Panc1 (cell line): ENCODE results near the gene MAP3K12. TPM values are rescaled to one million over a fixed set of nuclear protein-coding genes. Genes with fewer than 3 reads are reported as not detected.

Experiments
- ATAC-seq: fragments of 200-7000 bp; cut with Tn5 transposase; 2 replicates; pipeline ENCODE4 v1.9.1; 2020; ENCODE audit warnings: mild to moderate bottlenecking, moderate library complexity
- BruUV-seq: library from RNA; stranded (reverse); fragments of 400-500 nt; replicated peaks from 2 replicates; lab custom pipeline; 2021; lab: Mats Ljungman, UMichigan
- CTCF ChIA-PET: fragments of 300-600 bp; sonication (Branson Sonifier 250); formaldehyde crosslinking; loops from one replicate; lab custom pipeline; 2022; ENCODE audit warnings: antibody characterized with exemption; lab: Charles Lee
- POLR2A ChIA-PET: fragments of 300-600 bp; sonication (Branson Sonifier 250); formaldehyde crosslinking; loops from one replicate; lab custom pipeline; 2022; ENCODE audit warnings: antibody characterized with exemption; lab: Charles Lee
- DNase-seq: peaks from one replicate; pipeline ENCODE4 v3.0.0-alpha.2; 2010; ENCODE audit warnings: low read depth, low spot score
- H3K27ac ChIP-seq: 2 replicates; pipeline ENCODE4 v1.5.1; 2011; ENCODE audit warnings: mild to moderate bottlenecking, low read length, inconsistent platforms
- H3K27me3 ChIP-seq: fragments of 200-500 bp; sonication (Bioruptor generic); 2 replicates; pipeline ENCODE4 v1.6.0; 2014; ENCODE audit warnings: low read length, inconsistent platforms; ENCODE audit not compliant: control insufficient read depth, insufficient read depth
- H3K36me3 ChIP-seq: fragments of 200-500 bp; sonication (Bioruptor generic); 2 replicates; pipeline ENCODE4 v1.5.1; 2014; ENCODE audit warnings: inconsistent platforms, mild to moderate bottlenecking, low read length, moderate library complexity; ENCODE audit not compliant: control insufficient read depth, insufficient read depth
- H3K4me1 ChIP-seq: 2 replicates; pipeline ENCODE4 v1.5.1; 2011; ENCODE audit warnings: inconsistent platforms, mild to moderate bottlenecking, low read length, moderate library complexity; ENCODE audit not compliant: control insufficient read depth, insufficient read depth
- H3K4me3 ChIP-seq, 2 experiments: 2 replicates each; pipeline ENCODE4 v1.5.1; 2011 to 2012; ENCODE audit warnings: low read depth in 2 of 2, low read length in 2 of 2, mild to moderate bottlenecking in 2 of 2, inconsistent platforms in 1 of 2, moderate library complexity in 1 of 2
- H3K9me3 ChIP-seq: fragments of 200-500 bp; sonication (Bioruptor generic); 2 replicates; pipeline ENCODE4 v1.5.1; 2014; ENCODE audit warnings: low read depth, mild to moderate bottlenecking, inconsistent platforms, low read length, moderate library complexity; ENCODE audit not compliant: control insufficient read depth, insufficient read depth
- CTCF ChIP-seq: fragments of 450-650 bp; IDR thresholded peaks from 2 replicates; pipeline ENCODE4 v1.5.1; 2017; ENCODE audit warnings: mild to moderate bottlenecking
- POLR2AphosphoS5 ChIP-seq: IDR thresholded peaks from 2 replicates; pipeline ENCODE4 v1.6.1; 2012; ENCODE audit warnings: mild to moderate bottlenecking, low read depth, low read length, moderate library complexity
- REST ChIP-seq, 2 experiments: IDR thresholded peaks; 2 replicates each; pipeline ENCODE4 v1.6.1; 2011 to 2012; ENCODE audit warnings: low read depth in 2 of 2, control low read depth in 1 of 2, low read length in 1 of 2, mild to moderate bottlenecking in 1 of 2, moderate library complexity in 1 of 2; ENCODE audit not compliant: insufficient read depth in 1 of 2
- SIN3A ChIP-seq: IDR thresholded peaks from 2 replicates; pipeline ENCODE4 v1.6.1; 2012; ENCODE audit warnings: low read depth, mild to moderate bottlenecking, low read length, moderate library complexity, borderline replicate concordance; ENCODE audit not compliant: insufficient read depth
- TCF7L2 ChIP-seq: IDR thresholded peaks from 2 replicates; pipeline ENCODE4 v1.6.1; 2011; ENCODE audit warnings: mild to moderate bottlenecking, low read depth, low read length, inconsistent platforms
- in situ Hi-C: cut with HindIII; loops from 2 replicates; pipeline ENCODE4 v1.10.0; 2016; ENCODE audit warnings: low sequenced_read_pairs, low pct_unique_long_range_greater_than_20kb
- intact Hi-C: fragments of 100-400 bp; cut with micrococcal nuclease; formaldehyde crosslinking; loops from one replicate; pipeline ENCODE4 v1.10.0; 2022; ENCODE audit not compliant: unreplicated experiment
- total RNA-seq: library from RNA; stranded (reverse); gene quantifications from one replicate; pipeline ENCODE4 v1.2.1, GENCODE V29; 2021; ENCODE audit not compliant: unreplicated experiment

Gene MAP3K12
- total RNA-seq, 1 experiment from 2014 or later: 32.2 TPM

- peak; percentile 91 for TF ChIP-seq CTCF
- no peak for TF ChIP-seq TCF7L2
- peak overlapping the region; percentile 56 for H3K27ac ChIP-seq
- peaks cover 6% of the 10 kb centered on the region for H3K4me1 ChIP-seq
- ChIA-PET POLR2A (interaction anchor here (0.7 to 0.9 kb wide), 2 partner anchors 132 to 164 kb away, joined by 3 to 4 read pairs; partner anchors contain the start of gene ATP5MC2), CTCF (interaction anchor here (0.6 to 1.7 kb wide), 9 partner anchors 8 to 208 kb away, joined by 3 to 9 read pairs (median 5); partner anchors contain the start of gene ATP5MC2)
- H3K4me3 ChIP-seq: no peak overlapping the region
- ATAC-seq (peak; percentile 93), DNase-seq (peak; percentile 64)
- no TSS peak for BruUV-seq
- no peaks in the 10 kb centered on the region for H3K9me3 ChIP-seq
- intact Hi-C loops: no loop called here
- in situ Hi-C loops: no loop called here
- peaks cover 9% of the 10 kb centered on the region; the same call in 1 of the 2 replicates for H3K36me3 ChIP-seq
- H3K27me3 ChIP-seq: no peaks in the 10 kb centered on the region
Measured at GRCh38 chr12:53543539-53543938, 44.3 kb upstream of the MAP3K12 start.

GRCh38 chr12:53539526-53539925 lies 40.3 kb upstream of the MAP3K12 start:
- no peaks in the 10 kb centered on the region for H3K27me3 ChIP-seq
- H3K27ac ChIP-seq: no peak overlapping the region
- intact Hi-C loops (no loop called here), in situ Hi-C loops (no loop called here)
- peaks cover 16% of the 10 kb centered on the region; the same call in 1 of the 2 replicates for H3K36me3 ChIP-seq
- TF ChIP-seq CTCF (no peak), TCF7L2 (no peak), REST (IDR thresholded peaks at IDR 0.05; ENCODE audit: insufficient read depth in 1 of 2, low read depth in 2 of 2, low read length in 1 of 2) (no peak), POLR2AphosphoS5 (no peak), SIN3A (no peak)
- H3K9me3 ChIP-seq: no peaks in the 10 kb centered on the region
- DNase-seq (no peak), ATAC-seq (no peak)
- ChIA-PET CTCF (no interaction called here), POLR2A (no interaction called here)
- H3K4me1 ChIP-seq: peaks cover 6% of the 10 kb centered on the region
- no TSS peak for BruUV-seq
- no peak overlapping the region for H3K4me3 ChIP-seq
